GM12878 (cell line): Measurements from ENCODE around the gene RTP3. TPM values are rescaled to one million over a fixed set of nuclear protein-coding genes. Genes with fewer than 3 reads are reported as not detected.

ENCODE experiments used
- ATF7 ChIP-seq: fragments of 450-650 bp; IDR thresholded peaks from 2 replicates; pipeline ENCODE4 v1.6.1; 2016; ENCODE audit warnings: low read depth, mild to moderate bottlenecking
- BACH1 ChIP-seq: fragments of 450-650 bp; IDR thresholded peaks from 2 replicates; pipeline ENCODE4 v1.6.1; 2017; ENCODE audit warnings: mild to moderate bottlenecking, borderline replicate concordance
- DPF2 ChIP-seq: fragments of 450-650 bp; IDR thresholded peaks from 2 replicates; pipeline ENCODE4 v1.6.1; 2017; ENCODE audit warnings: mild to moderate bottlenecking
- SMARCA5 ChIP-seq: fragments of 450-650 bp; IDR thresholded peaks from 2 replicates; pipeline ENCODE4 v1.6.1; 2017; ENCODE audit warnings: mild to moderate bottlenecking
- SUZ12 ChIP-seq: fragments of 200-600 bp; sonication (generic); IDR thresholded peaks from one replicate; pipeline ENCODE4 v1.6.1; 2018; ENCODE audit warnings: antibody characterized with exemption, mild to moderate bottlenecking; ENCODE audit not compliant: unreplicated experiment
- polyA plus RNA-seq, 11 experiments: library from polyadenylated mRNA; depleted of rRNA in 4 of 11; unstranded in 6 of 11; stranded (reverse) in 5 of 11; fragments of >200 nt; fragmentation: Nextera tagmentation in 4 of 11; fragmentation: Illumina TruSeq in 1 of 11; extraction: Ambion mirVana in 4 of 11; extraction: Trizol in 1 of 11; gene quantifications; 1 replicate in 1 of 11; 2 replicates in 10 of 11; pipeline versions ENCODE4 v1.2.1 to v1.2.3, GENCODE V29; 2011 to 2016; ENCODE audit warnings: inconsistent platforms in 2 of 11, missing spikeins in 2 of 11, low read depth in 1 of 11
- total RNA-seq, 4 experiments: library from RNA; depleted of rRNA in 3 of 4; stranded (reverse); fragments of >200 nt in 3 of 4; fragmentation: Illumina TruSeq in 1 of 4; extraction: Trizol in 1 of 4; gene quantifications; 2 replicates each; pipeline versions ENCODE4 v1.2.1 to v1.2.3, GENCODE V29; 2013 to 2021
- TF ChIP-seq, protein P1 (sequence below): fragments of 450-650 bp; IDR thresholded peaks from 2 replicates; pipeline ENCODE4 v1.6.1; 2017; ENCODE audit warnings: low read depth, mild to moderate bottlenecking, moderate library complexity
- TF ChIP-seq, protein P2 (sequence below): IDR thresholded peaks from 2 replicates; pipeline ENCODE4 v1.6.1; 2012; ENCODE audit warnings: low read depth, low read length, improper control_type of control experiment
- TF ChIP-seq, protein P3 (sequence below): fragments of 450-650 bp; formaldehyde crosslinking; IDR thresholded peaks from 2 replicates; pipeline ENCODE4 v1.5.0; 2022; ENCODE audit warnings: mild to moderate bottlenecking, missing genetic modification characterization

The RTP3 gene
- total and polyA plus RNA-seq, 10 of the 15 experiments (the other 5 are each of a cell fraction or from before 2014, with no cell fraction given) = 0.06 TPM; not detected in 9

DNA sequence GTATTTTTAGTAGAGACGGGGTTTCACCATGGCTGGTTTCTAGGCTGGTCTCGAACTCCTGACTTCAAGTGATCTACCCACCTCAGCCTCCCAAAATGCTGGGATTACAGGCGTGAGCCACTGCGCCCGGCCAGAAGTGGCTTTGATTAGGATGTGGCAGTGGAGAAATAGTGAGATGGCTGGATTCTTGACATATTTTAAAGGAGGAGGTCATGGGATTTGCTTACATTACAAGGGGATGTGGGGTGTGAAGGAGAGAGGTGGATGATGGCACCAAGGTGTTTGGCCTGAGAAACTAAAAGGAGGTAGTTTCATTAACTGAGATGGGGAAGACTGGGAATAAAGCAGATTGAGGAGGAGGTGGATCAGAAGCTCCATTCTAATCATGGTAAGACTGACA, 18.1 kb upstream of the RTP3 start (continued):
- TF ChIP-seq, protein P1, sequence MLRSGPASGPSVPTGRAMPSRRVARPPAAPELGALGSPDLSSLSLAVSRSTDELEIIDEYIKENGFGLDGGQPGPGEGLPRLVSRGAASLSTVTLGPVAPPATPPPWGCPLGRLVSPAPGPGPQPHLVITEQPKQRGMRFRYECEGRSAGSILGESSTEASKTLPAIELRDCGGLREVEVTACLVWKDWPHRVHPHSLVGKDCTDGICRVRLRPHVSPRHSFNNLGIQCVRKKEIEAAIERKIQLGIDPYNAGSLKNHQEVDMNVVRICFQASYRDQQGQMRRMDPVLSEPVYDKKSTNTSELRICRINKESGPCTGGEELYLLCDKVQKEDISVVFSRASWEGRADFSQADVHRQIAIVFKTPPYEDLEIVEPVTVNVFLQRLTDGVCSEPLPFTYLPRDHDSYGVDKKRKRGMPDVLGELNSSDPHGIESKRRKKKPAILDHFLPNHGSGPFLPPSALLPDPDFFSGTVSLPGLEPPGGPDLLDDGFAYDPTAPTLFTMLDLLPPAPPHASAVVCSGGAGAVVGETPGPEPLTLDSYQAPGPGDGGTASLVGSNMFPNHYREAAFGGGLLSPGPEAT = no peak
- no peak for TF ChIP-seq SMARCA5
- no peak for TF ChIP-seq ATF7
- no peak for TF ChIP-seq SUZ12
- TF ChIP-seq, protein P2, sequence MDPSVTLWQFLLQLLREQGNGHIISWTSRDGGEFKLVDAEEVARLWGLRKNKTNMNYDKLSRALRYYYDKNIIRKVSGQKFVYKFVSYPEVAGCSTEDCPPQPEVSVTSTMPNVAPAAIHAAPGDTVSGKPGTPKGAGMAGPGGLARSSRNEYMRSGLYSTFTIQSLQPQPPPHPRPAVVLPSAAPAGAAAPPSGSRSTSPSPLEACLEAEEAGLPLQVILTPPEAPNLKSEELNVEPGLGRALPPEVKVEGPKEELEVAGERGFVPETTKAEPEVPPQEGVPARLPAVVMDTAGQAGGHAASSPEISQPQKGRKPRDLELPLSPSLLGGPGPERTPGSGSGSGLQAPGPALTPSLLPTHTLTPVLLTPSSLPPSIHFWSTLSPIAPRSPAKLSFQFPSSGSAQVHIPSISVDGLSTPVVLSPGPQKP = no peak
- TF ChIP-seq, protein P3, sequence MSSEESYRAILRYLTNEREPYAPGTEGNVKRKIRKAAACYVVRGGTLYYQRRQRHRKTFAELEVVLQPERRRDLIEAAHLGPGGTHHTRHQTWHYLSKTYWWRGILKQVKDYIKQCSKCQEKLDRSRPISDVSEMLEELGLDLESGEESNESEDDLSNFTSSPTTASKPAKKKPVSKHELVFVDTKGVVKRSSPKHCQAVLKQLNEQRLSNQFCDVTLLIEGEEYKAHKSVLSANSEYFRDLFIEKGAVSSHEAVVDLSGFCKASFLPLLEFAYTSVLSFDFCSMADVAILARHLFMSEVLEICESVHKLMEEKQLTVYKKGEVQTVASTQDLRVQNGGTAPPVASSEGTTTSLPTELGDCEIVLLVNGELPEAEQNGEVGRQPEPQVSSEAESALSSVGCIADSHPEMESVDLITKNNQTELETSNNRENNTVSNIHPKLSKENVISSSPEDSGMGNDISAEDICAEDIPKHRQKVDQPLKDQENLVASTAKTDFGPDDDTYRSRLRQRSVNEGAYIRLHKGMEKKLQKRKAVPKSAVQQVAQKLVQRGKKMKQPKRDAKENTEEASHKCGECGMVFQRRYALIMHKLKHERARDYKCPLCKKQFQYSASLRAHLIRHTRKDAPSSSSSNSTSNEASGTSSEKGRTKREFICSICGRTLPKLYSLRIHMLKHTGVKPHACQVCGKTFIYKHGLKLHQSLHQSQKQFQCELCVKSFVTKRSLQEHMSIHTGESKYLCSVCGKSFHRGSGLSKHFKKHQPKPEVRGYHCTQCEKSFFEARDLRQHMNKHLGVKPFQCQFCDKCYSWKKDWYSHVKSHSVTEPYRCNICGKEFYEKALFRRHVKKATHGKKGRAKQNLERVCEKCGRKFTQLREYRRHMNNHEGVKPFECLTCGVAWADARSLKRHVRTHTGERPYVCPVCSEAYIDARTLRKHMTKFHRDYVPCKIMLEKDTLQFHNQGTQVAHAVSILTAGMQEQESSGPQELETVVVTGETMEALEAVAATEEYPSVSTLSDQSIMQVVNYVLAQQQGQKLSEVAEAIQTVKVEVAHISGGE = no peak
- no peak for TF ChIP-seq BACH1
- no peak for TF ChIP-seq DPF2
